Calu3 (cell line): Measurements from ENCODE around the gene CCDC152. TPM values are rescaled to one million over a fixed set of nuclear protein-coding genes. Genes with fewer than 3 reads are reported as not detected.

Source experiments
- BruUV-seq: library from RNA; stranded (reverse); fragments of 400-500 nt; replicated peaks from 2 replicates; lab custom pipeline; 2021; lab: Mats Ljungman, UMichigan
- CTCF ChIA-PET: fragments of 300-600 bp; sonication (Branson Sonifier 250); formaldehyde crosslinking; loops from one replicate; lab custom pipeline; 2022; ENCODE audit warnings: antibody characterized with exemption; lab: Charles Lee
- DNase-seq: peaks from one replicate; pipeline ENCODE4 v3.0.0; 2022
- H3K27ac Mint-ChIP-seq: one replicate; pipeline ENCODE4 v1.8.0; 2022; ENCODE audit warnings: mixed read lengths; ENCODE audit not compliant: unreplicated experiment
- H3K27me3 Mint-ChIP-seq: one replicate; pipeline ENCODE4 v1.8.0; 2022; ENCODE audit warnings: mixed read lengths; ENCODE audit not compliant: unreplicated experiment
- H3K36me3 Mint-ChIP-seq: one replicate; pipeline ENCODE4 v1.8.0; 2022; ENCODE audit warnings: mild to moderate bottlenecking, moderate library complexity, mixed read lengths; ENCODE audit not compliant: insufficient read depth, unreplicated experiment
- H3K4me1 Mint-ChIP-seq: one replicate; pipeline ENCODE4 v1.8.0; 2022; ENCODE audit warnings: mild to moderate bottlenecking, low read depth, mixed read lengths; ENCODE audit not compliant: unreplicated experiment
- H3K4me3 Mint-ChIP-seq: one replicate; pipeline ENCODE4 v1.8.0; 2022; ENCODE audit warnings: mild to moderate bottlenecking, low read depth, moderate library complexity, mixed read lengths; ENCODE audit not compliant: unreplicated experiment
- H3K9me3 Mint-ChIP-seq: one replicate; pipeline ENCODE4 v1.8.0; 2022; ENCODE audit warnings: low read depth, mixed read lengths; ENCODE audit not compliant: unreplicated experiment
- intact Hi-C: fragments of 100-400 bp; cut with micrococcal nuclease; formaldehyde crosslinking; loops from one replicate; pipeline ENCODE4 v1.10.0; 2022; ENCODE audit not compliant: unreplicated experiment
- total RNA-seq: library from RNA; stranded (reverse); gene quantifications from 2 replicates; pipeline ENCODE4 v1.2.3, GENCODE V29; 2022
- TF ChIP-seq, protein P1 (sequence below): fragments of 200-600 bp; IDR thresholded peaks from one replicate; pipeline ENCODE4 v1.8.0; 2022; ENCODE audit warnings: antibody characterized with exemption; ENCODE audit not compliant: unreplicated experiment

CCDC152 gene
- total RNA-seq, 1 experiment from 2014 or later = 16.3 TPM

DNA sequence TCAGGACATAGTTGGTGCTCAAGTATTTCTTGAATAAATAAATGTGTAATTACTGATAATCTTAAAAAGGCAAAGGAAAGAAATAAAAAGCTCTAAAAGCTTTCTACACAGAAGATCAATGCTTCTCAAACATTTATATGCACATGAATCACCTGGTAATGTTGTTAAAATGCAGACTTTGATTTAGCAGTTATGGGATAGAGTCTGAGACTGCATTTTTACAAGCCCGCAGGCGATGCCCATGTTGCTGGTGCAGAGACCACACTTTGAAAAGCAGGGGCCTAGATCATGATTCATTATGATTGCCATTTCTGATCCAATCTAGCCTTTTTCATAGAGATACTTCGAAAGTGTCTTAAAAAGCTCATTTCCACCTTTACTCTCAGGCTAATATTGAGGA lies 3.5 kb upstream of the CCDC152 start:
- H3K36me3 Mint-ChIP-seq = peaks cover 12% of the 10 kb centered on the region
- no peak overlapping the region for H3K27ac Mint-ChIP-seq
- no peak overlapping the region for H3K4me3 Mint-ChIP-seq
- no TSS peak for BruUV-seq
- TF ChIP-seq, protein P1, sequence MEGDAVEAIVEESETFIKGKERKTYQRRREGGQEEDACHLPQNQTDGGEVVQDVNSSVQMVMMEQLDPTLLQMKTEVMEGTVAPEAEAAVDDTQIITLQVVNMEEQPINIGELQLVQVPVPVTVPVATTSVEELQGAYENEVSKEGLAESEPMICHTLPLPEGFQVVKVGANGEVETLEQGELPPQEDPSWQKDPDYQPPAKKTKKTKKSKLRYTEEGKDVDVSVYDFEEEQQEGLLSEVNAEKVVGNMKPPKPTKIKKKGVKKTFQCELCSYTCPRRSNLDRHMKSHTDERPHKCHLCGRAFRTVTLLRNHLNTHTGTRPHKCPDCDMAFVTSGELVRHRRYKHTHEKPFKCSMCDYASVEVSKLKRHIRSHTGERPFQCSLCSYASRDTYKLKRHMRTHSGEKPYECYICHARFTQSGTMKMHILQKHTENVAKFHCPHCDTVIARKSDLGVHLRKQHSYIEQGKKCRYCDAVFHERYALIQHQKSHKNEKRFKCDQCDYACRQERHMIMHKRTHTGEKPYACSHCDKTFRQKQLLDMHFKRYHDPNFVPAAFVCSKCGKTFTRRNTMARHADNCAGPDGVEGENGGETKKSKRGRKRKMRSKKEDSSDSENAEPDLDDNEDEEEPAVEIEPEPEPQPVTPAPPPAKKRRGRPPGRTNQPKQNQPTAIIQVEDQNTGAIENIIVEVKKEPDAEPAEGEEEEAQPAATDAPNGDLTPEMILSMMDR = no peak
- no peaks in the 10 kb centered on the region for H3K27me3 Mint-ChIP-seq
- CTCF ChIA-PET = no interaction called here
- no peak for DNase-seq
- H3K9me3 Mint-ChIP-seq = no peaks in the 10 kb centered on the region
- intact Hi-C loops = no loop called here
- H3K4me1 Mint-ChIP-seq = peaks cover 17% of the 10 kb centered on the region

DNA sequence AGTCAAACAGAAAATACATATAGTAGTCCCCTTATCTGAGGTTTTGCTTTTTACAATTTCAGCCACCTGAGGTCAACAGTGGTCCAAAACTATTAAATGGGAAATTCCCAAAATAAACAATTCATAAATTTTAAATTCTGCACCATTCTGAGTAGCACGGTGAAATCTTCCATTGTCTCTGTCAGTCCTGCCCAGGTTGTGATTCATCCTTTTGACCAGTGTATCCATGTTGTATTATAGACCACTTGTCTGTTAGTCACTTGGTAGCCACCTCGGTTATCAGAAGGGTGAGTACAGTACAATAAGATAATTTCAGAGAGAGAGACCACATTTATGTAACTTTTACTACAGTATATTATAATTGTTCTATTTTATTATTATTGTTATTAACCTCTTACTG lies 2.8 kb downstream of the CCDC152 start:
- CTCF ChIA-PET = no interaction called here
- TF ChIP-seq, protein P1 = no peak
- intact Hi-C loops = no loop called here
- no peak overlapping the region for H3K27ac Mint-ChIP-seq
- H3K27me3 Mint-ChIP-seq = no peaks in the 10 kb centered on the region
- H3K9me3 Mint-ChIP-seq = no peaks in the 10 kb centered on the region
- no TSS peak for BruUV-seq
- peaks cover 12% of the 10 kb centered on the region for H3K36me3 Mint-ChIP-seq
- DNase-seq = no peak
- no peak overlapping the region for H3K4me3 Mint-ChIP-seq
- H3K4me1 Mint-ChIP-seq = peaks cover 17% of the 10 kb centered on the region

DNA sequence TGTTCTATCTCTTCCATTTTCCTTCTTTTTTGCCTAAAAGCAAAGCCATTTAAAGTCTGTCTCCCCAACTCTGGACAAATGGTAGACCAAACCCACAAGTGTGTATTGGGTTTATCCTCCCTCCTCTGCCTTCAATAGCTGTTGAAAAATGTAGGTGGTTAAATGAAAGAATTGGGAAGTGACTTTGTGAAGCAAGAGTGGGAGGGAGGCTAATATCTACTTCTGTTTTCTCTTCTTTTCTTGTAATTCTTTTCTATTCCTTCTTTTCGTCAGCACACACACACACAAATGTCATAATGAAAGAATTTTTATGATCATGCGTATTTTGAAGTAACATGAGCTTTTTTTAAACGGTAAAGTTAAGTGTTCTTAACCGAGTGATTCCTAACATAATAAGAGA lies 3.8 kb downstream of the CCDC152 start:
- peaks cover 2% of the 10 kb centered on the region for H3K9me3 Mint-ChIP-seq
- intact Hi-C loops = loop anchor here (10.0 kb wide), 1 partner anchor 756 kb away; no protein-coding TSS in a partner anchor
- CTCF ChIA-PET = no interaction called here
- H3K4me3 Mint-ChIP-seq = no peak overlapping the region
- H3K27me3 Mint-ChIP-seq = no peaks in the 10 kb centered on the region
- BruUV-seq = no TSS peak
- no peak for DNase-seq
- H3K27ac Mint-ChIP-seq = no peak overlapping the region
- peaks cover 17% of the 10 kb centered on the region for H3K4me1 Mint-ChIP-seq
- peaks cover 15% of the 10 kb centered on the region for H3K36me3 Mint-ChIP-seq
- TF ChIP-seq, protein P1 = no peak

DNA sequence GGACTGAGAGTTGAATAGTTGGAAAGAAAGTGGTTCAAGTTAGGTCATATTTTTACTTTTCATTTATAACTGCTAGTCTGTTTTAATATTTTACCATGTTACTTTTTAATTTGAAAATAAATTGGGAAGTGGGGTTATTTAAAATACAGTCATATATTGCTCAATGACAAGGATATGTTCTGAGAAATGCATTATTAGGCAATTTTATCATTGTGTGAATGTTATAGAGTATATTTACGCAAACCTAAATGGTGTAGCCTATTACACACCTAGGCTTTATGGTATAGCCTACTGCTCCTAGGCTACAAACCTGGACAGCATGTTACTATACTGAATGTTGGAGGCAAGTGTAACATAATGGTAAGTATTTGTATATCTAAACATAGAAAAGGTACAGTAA lies 5.2 kb downstream of the CCDC152 start:
- CTCF ChIA-PET = no interaction called here
- Mint-ChIP-seq H3K4me3 (no peak overlapping the region), H3K27ac (no peak overlapping the region), H3K36me3 (peaks cover 10% of the 10 kb centered on the region), H3K4me1 (peaks cover 10% of the 10 kb centered on the region), H3K27me3 (no peaks in the 10 kb centered on the region), H3K9me3 (peaks cover 2% of the 10 kb centered on the region)
- intact Hi-C loops = loop anchor here (10.0 kb wide), 1 partner anchor 757 kb away; no protein-coding TSS in a partner anchor
- DNase-seq = no peak
- TF ChIP-seq, protein P1 = no peak
- no TSS peak for BruUV-seq
